CD4-positive, alpha-beta T cell (primary cell): Measurements from ENCODE around the gene CNTRL. TPM values are rescaled to one million over a fixed set of nuclear protein-coding genes. Genes with fewer than 3 reads are reported as not detected.

Experiments used
- ATAC-seq: fragments of 200-7000 bp; cut with Tn5 transposase; one replicate; pipeline ENCODE4 v1.10.0; 2022; ENCODE audit warnings: mild to moderate bottlenecking; ENCODE audit not compliant: poor library complexity
- CTCF ChIA-PET: fragments of 350-600 bp; sonication (Branson Sonifier 250); formaldehyde crosslinking; loops from one replicate; lab custom pipeline; 2021; ENCODE audit warnings: antibody characterized with exemption, inconsistent platforms; lab: Charles Lee
- POLR2A ChIA-PET: fragments of 350-600 bp; sonication (Branson Sonifier 250); formaldehyde crosslinking; loops from one replicate; lab custom pipeline; 2021; ENCODE audit warnings: antibody characterized with exemption, inconsistent platforms; lab: Charles Lee
- DNase-seq, 14 experiments: peaks; one replicate each; pipeline ENCODE4 v3.0.0-alpha.2; 2013 to 2020; ENCODE audit warnings: mixed read lengths in 2 of 14
- H3K27ac ChIP-seq, 2 donors: one replicate each; pipeline versions ENCODE4 v1.5.1 to v1.7.0; 2013; ENCODE audit warnings: low read length in 2 of 2, low read depth in 1 of 2, mild to moderate bottlenecking in 1 of 2
- H3K27me3 ChIP-seq, 2 experiments: 1 replicate in 1 of 2; 2 replicates in 1 of 2; pipeline versions ENCODE4 v1.6.1 to v1.7.0; 2013; ENCODE audit warnings: low read length in 2 of 2, control low read depth in 1 of 2, mild to moderate bottlenecking in 1 of 2, moderate library complexity in 1 of 2; ENCODE audit not compliant: insufficient read depth in 2 of 2, control insufficient read depth in 1 of 2
- H3K36me3 ChIP-seq: one replicate; pipeline ENCODE4 v1.6.1; 2013; ENCODE audit warnings: low read length, control low read depth; ENCODE audit not compliant: insufficient read depth
- H3K4me1 ChIP-seq: one replicate; pipeline ENCODE4 v1.6.1; 2013; ENCODE audit warnings: low read length, control low read depth; ENCODE audit not compliant: insufficient read depth
- H3K4me3 ChIP-seq: one replicate; pipeline ENCODE4 v1.5.1; 2013; ENCODE audit warnings: mild to moderate bottlenecking, low read length, moderate library complexity
- H3K9me3 ChIP-seq, 2 experiments: 1 replicate in 1 of 2; 2 replicates in 1 of 2; pipeline versions ENCODE4 v1.6.1 to v1.7.0; 2013; ENCODE audit warnings: low read length in 2 of 2, mild to moderate bottlenecking in 2 of 2, control low read depth in 1 of 2, moderate library complexity in 1 of 2; ENCODE audit not compliant: control insufficient read depth in 1 of 2, insufficient read depth in 1 of 2
- H3K27ac Mint-ChIP-seq: one replicate; pipeline ENCODE4 v1.8.0; 2020; ENCODE audit warnings: mixed read lengths
- H3K27me3 Mint-ChIP-seq: one replicate; pipeline ENCODE4 v1.8.0; 2021; ENCODE audit warnings: mixed read lengths
- H3K36me3 Mint-ChIP-seq: one replicate; pipeline ENCODE4 v1.8.0; 2021; ENCODE audit warnings: low read depth, mixed read lengths
- H3K4me1 Mint-ChIP-seq: one replicate; pipeline ENCODE4 v1.8.0; 2021; ENCODE audit warnings: low read depth, mixed read lengths
- H3K4me3 Mint-ChIP-seq: one replicate; pipeline ENCODE4 v1.8.0; 2020; ENCODE audit warnings: mild to moderate bottlenecking, mixed read lengths
- H3K9me3 Mint-ChIP-seq: one replicate; pipeline ENCODE4 v1.8.0; 2020; ENCODE audit warnings: mixed read lengths
- CTCF ChIP-seq: fragments of 200-600 bp; IDR thresholded peaks from one replicate; pipeline ENCODE4 v1.8.0; 2022; ENCODE audit warnings: antibody characterized with exemption, mild to moderate bottlenecking
- intact Hi-C, 2 experiments: fragments of 100-400 bp; cut with DNase I in 1 of 2; cut with micrococcal nuclease in 1 of 2; formaldehyde crosslinking; loops; one replicate each; pipeline versions ENCODE4 v1.15.1 to v1.9.0; 2023 to 2025; cut with DNase I, micrococcal nuclease
- total RNA-seq, 174 experiments: library from RNA in 2 of 174; stranded (reverse) in 2 of 174; gene quantifications; one replicate each; pipeline ENCODE4 v1.2.3 and lab custom pipeline; 2021 to 2026

The CNTRL gene
- total RNA-seq, 2 experiments from 2014 or later, result 35.1 to 38.1 TPM

- H3K27ac ChIP-seq, result no peak overlapping the region
Measured at GRCh38 chr9:121138973-121139372, 64.2 kb downstream of the CNTRL start.

GRCh38 chr9:121140162-121140561, 65.4 kb downstream of the CNTRL start:
- no peak overlapping the region for H3K4me3 ChIP-seq
- POLR2A ChIA-PET, result no interaction called here
- Mint-ChIP-seq H3K4me3 (no peak overlapping the region), H3K27me3 (no peaks in the 10 kb centered on the region), H3K36me3 (peaks cover 95% of the 10 kb centered on the region), H3K9me3 (no peaks in the 10 kb centered on the region), H3K4me1 (peaks cover 31% of the 10 kb centered on the region), H3K27ac (peak overlapping the region; percentile 51)
- ATAC-seq (no peak), DNase-seq (no peak)
- intact Hi-C loops, result no loop called here
- CTCF ChIA-PET, result no interaction called here
- no peaks in the 10 kb centered on the region for H3K27me3 ChIP-seq
- H3K36me3 ChIP-seq, result peaks cover 96% of the 10 kb centered on the region
- no peak overlapping the region for H3K27ac ChIP-seq
- peaks cover 2% of the 10 kb centered on the region for H3K4me1 ChIP-seq
- no peak for TF ChIP-seq CTCF
- no peaks in the 10 kb centered on the region for H3K9me3 ChIP-seq

More at GRCh38 chr9:121138973-121139372, 64.2 kb downstream of the CNTRL start:
- ATAC-seq (no peak), DNase-seq (no peak)
- no peaks in the 10 kb centered on the region for H3K27me3 Mint-ChIP-seq
- Histone ChIP-seq H3K4me3 (no peak overlapping the region), H3K27me3 (no peaks in the 10 kb centered on the region), H3K36me3 (peaks cover 92% of the 10 kb centered on the region), H3K4me1 (peaks cover 2% of the 10 kb centered on the region), H3K9me3 (no peaks in the 10 kb centered on the region)
- intact Hi-C loops, result no loop called here
- H3K36me3 Mint-ChIP-seq, result peaks cover 93% of the 10 kb centered on the region
- peak overlapping the region; percentile 59 for H3K27ac Mint-ChIP-seq
- ChIA-PET CTCF (interaction anchor here (0.6 to 1.4 kb wide), 3 partner anchors 17 to 617 kb away, joined by 3 to 6 read pairs (median 3); no protein-coding TSS in a partner anchor), POLR2A (interaction anchor here (3.4 kb wide), 1 partner anchor 17 kb away, joined by 15 read pairs; no protein-coding TSS in a partner anchor)
- H3K4me1 Mint-ChIP-seq, result peaks cover 43% of the 10 kb centered on the region
- no peak overlapping the region for H3K4me3 Mint-ChIP-seq
- H3K9me3 Mint-ChIP-seq, result no peaks in the 10 kb centered on the region
- no peak for TF ChIP-seq CTCF

- CTCF ChIA-PET, result no interaction called here
- no peak for ATAC-seq
- intact Hi-C loops, result no loop called here
Measured at GRCh38 chr9:121141306-121141705, 66.6 kb downstream of the CNTRL start.

More at GRCh38 chr9:121141306-121141705, 66.6 kb downstream of the CNTRL start:
- no peak for DNase-seq
- POLR2A ChIA-PET, result no interaction called here
- Histone ChIP-seq H3K27ac (no peak overlapping the region), H3K9me3 (no peaks in the 10 kb centered on the region), H3K27me3 (no peaks in the 10 kb centered on the region), H3K4me1 (no peaks in the 10 kb centered on the region), H3K4me3 (no peak overlapping the region), H3K36me3 (peaks cover 96% of the 10 kb centered on the region)
- peak overlapping the region; percentile 14 for H3K27ac Mint-ChIP-seq
- no peaks in the 10 kb centered on the region for H3K9me3 Mint-ChIP-seq
- no peak for TF ChIP-seq CTCF
- peaks cover 93% of the 10 kb centered on the region for H3K36me3 Mint-ChIP-seq
- peaks cover 24% of the 10 kb centered on the region for H3K4me1 Mint-ChIP-seq
- H3K27me3 Mint-ChIP-seq, result no peaks in the 10 kb centered on the region
- no peak overlapping the region for H3K4me3 Mint-ChIP-seq
